ENCODE results near the gene TEAD1. TPM values are rescaled to one million over a fixed set of nuclear protein-coding genes. Genes with fewer than 3 reads are reported as not detected.

Gene TEAD1
- total and polyA plus RNA-seq, 2 experiments from 2014 or later = 45.9 to 105 TPM

GRCh38 chr11:12952094-12952493 lies 277.9 kb downstream of the TEAD1 start:
- Histone ChIP-seq H3K9me3 (ENCODE audit: low read depth) (no peaks in the 10 kb centered on the region), H3K27me3 (no peaks in the 10 kb centered on the region), H3K27ac (no peak overlapping the region), H3K4me1 (ENCODE audit: low read depth) (no peaks in the 10 kb centered on the region), H3K4me3 (no peak overlapping the region), H3K36me3 (no peaks in the 10 kb centered on the region)
- TF ChIP-seq, protein P1, sequence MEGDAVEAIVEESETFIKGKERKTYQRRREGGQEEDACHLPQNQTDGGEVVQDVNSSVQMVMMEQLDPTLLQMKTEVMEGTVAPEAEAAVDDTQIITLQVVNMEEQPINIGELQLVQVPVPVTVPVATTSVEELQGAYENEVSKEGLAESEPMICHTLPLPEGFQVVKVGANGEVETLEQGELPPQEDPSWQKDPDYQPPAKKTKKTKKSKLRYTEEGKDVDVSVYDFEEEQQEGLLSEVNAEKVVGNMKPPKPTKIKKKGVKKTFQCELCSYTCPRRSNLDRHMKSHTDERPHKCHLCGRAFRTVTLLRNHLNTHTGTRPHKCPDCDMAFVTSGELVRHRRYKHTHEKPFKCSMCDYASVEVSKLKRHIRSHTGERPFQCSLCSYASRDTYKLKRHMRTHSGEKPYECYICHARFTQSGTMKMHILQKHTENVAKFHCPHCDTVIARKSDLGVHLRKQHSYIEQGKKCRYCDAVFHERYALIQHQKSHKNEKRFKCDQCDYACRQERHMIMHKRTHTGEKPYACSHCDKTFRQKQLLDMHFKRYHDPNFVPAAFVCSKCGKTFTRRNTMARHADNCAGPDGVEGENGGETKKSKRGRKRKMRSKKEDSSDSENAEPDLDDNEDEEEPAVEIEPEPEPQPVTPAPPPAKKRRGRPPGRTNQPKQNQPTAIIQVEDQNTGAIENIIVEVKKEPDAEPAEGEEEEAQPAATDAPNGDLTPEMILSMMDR (IDR thresholded peaks at IDR 0.05; ENCODE audit: low read depth, low read length) = no peak
- DNase-seq (ENCODE audit: low read depth in 1 of 2, low spot score in 1 of 2) = no peak

GRCh38 chr11:12958986-12959385 lies 284.8 kb downstream of the TEAD1 start:
- Histone ChIP-seq H3K27ac (no peak overlapping the region), H3K4me1 (ENCODE audit: low read depth) (no peaks in the 10 kb centered on the region), H3K36me3 (no peaks in the 10 kb centered on the region), H3K9me3 (ENCODE audit: low read depth) (no peaks in the 10 kb centered on the region), H3K27me3 (no peaks in the 10 kb centered on the region), H3K4me3 (no peak overlapping the region)
- TF ChIP-seq, protein P1 (IDR thresholded peaks at IDR 0.05; ENCODE audit: low read depth, low read length) = no peak
- no peak for DNase-seq (ENCODE audit: low read depth in 1 of 2, low spot score in 1 of 2)

DNA sequence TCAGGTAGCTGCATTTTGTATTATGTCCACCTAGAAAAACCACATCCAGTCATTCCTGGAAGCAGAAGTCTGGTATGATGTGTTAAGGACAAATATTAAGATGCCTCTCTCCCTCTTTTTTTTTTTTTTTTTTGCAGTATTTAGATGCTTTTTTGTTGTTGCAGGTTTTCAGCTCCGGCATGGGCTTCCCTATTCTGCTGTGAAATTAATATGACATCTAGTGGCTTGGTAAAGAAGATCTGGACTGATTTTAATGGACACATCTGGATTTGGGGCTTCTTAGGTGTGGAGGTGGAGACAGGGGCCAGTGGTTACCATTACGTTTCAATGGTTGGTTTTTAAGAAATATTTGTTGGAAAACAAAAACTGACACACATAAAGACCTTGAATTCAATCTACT lies 287.4 kb downstream of the TEAD1 start:
- no peak overlapping the region for H3K4me3 ChIP-seq
- no peaks in the 10 kb centered on the region for H3K36me3 ChIP-seq
- no peaks in the 10 kb centered on the region for H3K4me1 ChIP-seq (ENCODE audit: low read depth)
- H3K27me3 ChIP-seq = peaks cover 5% of the 10 kb centered on the region
- no peak overlapping the region for H3K27ac ChIP-seq
- H3K9me3 ChIP-seq (ENCODE audit: low read depth) = no peaks in the 10 kb centered on the region
- peak in 1 of 2 donors; percentile 45 for DNase-seq (ENCODE audit: low read depth in 1 of 2, low spot score in 1 of 2)
- TF ChIP-seq, protein P1 (IDR thresholded peaks at IDR 0.05; ENCODE audit: low read depth, low read length) = peak; percentile 24

- DNase-seq (ENCODE audit: low read depth in 1 of 2, low spot score in 1 of 2) = no peak
- H3K4me3 ChIP-seq = no peak overlapping the region
- H3K27me3 ChIP-seq = peaks cover 7% of the 10 kb centered on the region
- H3K9me3 ChIP-seq (ENCODE audit: low read depth) = no peaks in the 10 kb centered on the region
- no peaks in the 10 kb centered on the region for H3K36me3 ChIP-seq
- H3K27ac ChIP-seq = no peak overlapping the region
- H3K4me1 ChIP-seq (ENCODE audit: low read depth) = no peaks in the 10 kb centered on the region
- TF ChIP-seq, protein P1 (IDR thresholded peaks at IDR 0.05; ENCODE audit: low read depth, low read length) = no peak
Observed at GRCh38 chr11:12962306-12962705, 288.1 kb downstream of the TEAD1 start.

- Histone ChIP-seq H3K4me1 (ENCODE audit: low read depth) (no peaks in the 10 kb centered on the region), H3K4me3 (no peak overlapping the region), H3K36me3 (no peaks in the 10 kb centered on the region), H3K27me3 (peaks cover 7% of the 10 kb centered on the region), H3K9me3 (ENCODE audit: low read depth) (no peaks in the 10 kb centered on the region), H3K27ac (no peak overlapping the region)
- no peak for DNase-seq (ENCODE audit: low read depth in 1 of 2, low spot score in 1 of 2)
- TF ChIP-seq, protein P1 (IDR thresholded peaks at IDR 0.05; ENCODE audit: low read depth, low read length) = no peak
Observed at GRCh38 chr11:12963051-12963450, 288.8 kb downstream of the TEAD1 start.

Measured in cardiac muscle cell (in vitro differentiated cells and primary cell).